Vagina (tissue), 2 donors: ENCODE data around the gene GSTM2. TPM values are rescaled to one million over a fixed set of nuclear protein-coding genes. Genes with fewer than 3 reads are reported as not detected.

Experiments
- DNase-seq, 2 donors: peaks; one replicate each; pipeline ENCODE4 v3.0.0-alpha.2; 2017; ENCODE audit errors: extremely low spot score in 2 of 2
- H3K27ac ChIP-seq: fragments of 200-600 bp; sonication (generic); one replicate; pipeline ENCODE4 v1.5.1; 2019
- H3K27me3 ChIP-seq: fragments of 200-600 bp; sonication (generic); one replicate; pipeline ENCODE4 v1.5.1; 2019
- H3K36me3 ChIP-seq, 2 donors: fragments of 200-600 bp; sonication (generic); one replicate each; pipeline ENCODE4 v1.5.1; 2017 to 2019
- H3K4me1 ChIP-seq: fragments of 200-600 bp; sonication (generic); one replicate; pipeline ENCODE4 v1.5.1; 2019
- H3K4me3 ChIP-seq, 2 donors: fragments of 200-600 bp; sonication (generic); 1 replicate in 1 of 2; 2 replicates in 1 of 2; pipeline ENCODE4 v1.5.1; 2016 to 2019
- H3K9me3 ChIP-seq: fragments of 200-600 bp; sonication (generic); one replicate; pipeline ENCODE4 v1.5.1; 2019
- POLR2A ChIP-seq, 2 donors: fragments of 450-650 bp; IDR thresholded peaks; one replicate each; pipeline ENCODE4 v1.6.1; 2017; ENCODE audit warnings: antibody characterized with exemption in 2 of 2, mild to moderate bottlenecking in 2 of 2, moderate library complexity in 2 of 2
- POLR2AphosphoS5 ChIP-seq, 2 donors: sonication (generic); formaldehyde crosslinking; IDR thresholded peaks; one replicate each; pipeline ENCODE4 v1.9.0; 2017; ENCODE audit warnings: antibody characterized with exemption in 2 of 2, mild to moderate bottlenecking in 2 of 2, low read depth in 1 of 2; ENCODE audit not compliant: insufficient read depth in 1 of 2
- intact Hi-C: fragments of 100-400 bp; cut with DNase I; formaldehyde crosslinking; loops from one replicate; pipeline ENCODE4 v1.15.1; 2023
- total RNA-seq: library from RNA; depleted of rRNA; stranded (reverse); fragments of >200 nt; gene quantifications from one replicate; pipeline ENCODE4 v1.2.3, GENCODE V29; 2016
- TF ChIP-seq, protein P1 (sequence below), 3 experiments: fragments of 450-650 bp in 2 of 3; fragments of 200-600 bp in 1 of 3; sonication (generic) in 1 of 3; IDR thresholded peaks; one replicate each; pipeline ENCODE4 v1.5.1; 2017 to 2019; ENCODE audit warnings: antibody characterized with exemption in 3 of 3, mild to moderate bottlenecking in 2 of 3, moderate library complexity in 2 of 3

The GSTM2 gene
- total RNA-seq, 1 donor from 2014 or later, result 130 TPM

DNA sequence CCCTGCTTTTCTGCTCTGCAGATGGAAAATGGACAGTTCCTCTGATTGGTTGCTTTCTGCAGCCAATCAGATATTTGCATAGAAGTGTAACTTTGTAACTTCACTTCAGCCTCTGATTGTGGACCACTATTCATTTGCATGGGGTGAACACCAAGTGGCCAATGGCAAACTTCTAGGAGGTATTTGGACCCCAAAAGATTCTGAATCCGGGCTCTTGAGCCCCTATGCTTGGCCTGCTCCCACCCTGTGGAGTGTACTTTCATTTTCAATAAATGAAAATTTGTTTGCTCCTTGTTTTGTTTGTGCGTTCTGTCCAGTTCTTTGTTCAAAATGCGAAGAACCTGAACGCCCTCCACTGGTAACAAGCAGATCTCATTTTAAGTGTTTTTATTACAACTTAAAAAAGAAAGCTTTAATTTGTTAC is 18.4 kb upstream of the GSTM2 start:
- Histone ChIP-seq H3K27ac (peak overlapping the region; percentile 57), H3K9me3 (no peaks in the 10 kb centered on the region), H3K4me1 (peaks cover under 1% of the 10 kb centered on the region), H3K27me3 (no peaks in the 10 kb centered on the region), H3K36me3 (no peaks in the 10 kb centered on the region), H3K4me3 (peak overlapping the region; percentile 28 to 40)
- TF ChIP-seq POLR2AphosphoS5 (IDR thresholded peaks at IDR 0.05; ENCODE audit: insufficient read depth in 1 of 2, low read depth in 1 of 2) (no peak), POLR2A (IDR thresholded peaks at IDR 0.05) (no peak)
- TF ChIP-seq, protein P1, sequence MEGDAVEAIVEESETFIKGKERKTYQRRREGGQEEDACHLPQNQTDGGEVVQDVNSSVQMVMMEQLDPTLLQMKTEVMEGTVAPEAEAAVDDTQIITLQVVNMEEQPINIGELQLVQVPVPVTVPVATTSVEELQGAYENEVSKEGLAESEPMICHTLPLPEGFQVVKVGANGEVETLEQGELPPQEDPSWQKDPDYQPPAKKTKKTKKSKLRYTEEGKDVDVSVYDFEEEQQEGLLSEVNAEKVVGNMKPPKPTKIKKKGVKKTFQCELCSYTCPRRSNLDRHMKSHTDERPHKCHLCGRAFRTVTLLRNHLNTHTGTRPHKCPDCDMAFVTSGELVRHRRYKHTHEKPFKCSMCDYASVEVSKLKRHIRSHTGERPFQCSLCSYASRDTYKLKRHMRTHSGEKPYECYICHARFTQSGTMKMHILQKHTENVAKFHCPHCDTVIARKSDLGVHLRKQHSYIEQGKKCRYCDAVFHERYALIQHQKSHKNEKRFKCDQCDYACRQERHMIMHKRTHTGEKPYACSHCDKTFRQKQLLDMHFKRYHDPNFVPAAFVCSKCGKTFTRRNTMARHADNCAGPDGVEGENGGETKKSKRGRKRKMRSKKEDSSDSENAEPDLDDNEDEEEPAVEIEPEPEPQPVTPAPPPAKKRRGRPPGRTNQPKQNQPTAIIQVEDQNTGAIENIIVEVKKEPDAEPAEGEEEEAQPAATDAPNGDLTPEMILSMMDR (IDR thresholded peaks at IDR 0.05), result peak in 2 of 3 experiments; percentile 31 to 55
- DNase-seq, result peak in 1 of 2 donors; percentile 78
- intact Hi-C loops, result no loop called here

DNA sequence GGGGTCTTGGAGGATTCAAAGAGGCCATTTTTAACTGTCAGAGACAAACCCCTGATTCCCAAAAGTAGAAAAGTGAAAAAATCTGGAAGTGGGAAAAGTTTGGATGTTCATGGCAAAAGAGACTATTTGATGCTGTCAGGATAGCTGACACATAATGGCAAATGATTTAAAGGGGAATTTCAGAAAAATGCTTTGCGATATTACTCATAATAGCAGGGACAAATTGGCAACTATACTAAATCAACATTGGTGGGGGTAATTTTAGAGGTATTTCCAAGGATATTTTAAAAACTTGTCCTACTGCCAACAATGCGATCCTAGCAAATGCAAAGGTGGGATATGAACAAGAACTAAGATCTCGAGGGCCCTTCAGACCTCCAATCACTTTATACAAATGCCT is 17.2 kb upstream of the GSTM2 start:
- H3K4me1 ChIP-seq, result peaks cover 11% of the 10 kb centered on the region
- H3K36me3 ChIP-seq, result no peaks in the 10 kb centered on the region
- H3K4me3 ChIP-seq, result no peak overlapping the region
- no peak overlapping the region for H3K27ac ChIP-seq
- intact Hi-C loops, result no loop called here
- no peaks in the 10 kb centered on the region for H3K9me3 ChIP-seq
- no peak for DNase-seq
- H3K27me3 ChIP-seq, result no peaks in the 10 kb centered on the region
- no peak for TF ChIP-seq POLR2AphosphoS5 (IDR thresholded peaks at IDR 0.05; ENCODE audit: insufficient read depth in 1 of 2, low read depth in 1 of 2)
- no peak for TF ChIP-seq POLR2A (IDR thresholded peaks at IDR 0.05)
- TF ChIP-seq, protein P1 (IDR thresholded peaks at IDR 0.05), result no peak

DNA sequence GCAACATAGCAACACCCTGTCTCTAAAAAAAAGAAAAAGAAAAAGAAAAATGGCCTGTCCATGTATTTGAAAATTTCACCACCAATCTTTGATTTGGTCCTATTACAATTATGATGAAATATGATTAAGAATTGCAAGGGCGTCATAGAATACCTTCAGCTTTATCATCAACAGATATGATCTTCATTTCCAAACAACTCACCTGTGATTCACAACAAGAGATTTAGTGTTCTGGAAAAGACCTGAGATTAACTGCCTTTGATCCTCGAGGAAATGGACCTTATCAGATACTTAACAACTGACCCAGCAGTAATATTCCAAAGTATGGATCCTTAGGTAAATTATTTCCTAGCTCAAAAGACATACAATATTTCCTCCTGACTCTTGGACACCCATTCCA is 15.5 kb upstream of the GSTM2 start:
- Histone ChIP-seq H3K36me3 (no peaks in the 10 kb centered on the region), H3K27ac (no peak overlapping the region), H3K9me3 (no peaks in the 10 kb centered on the region), H3K4me3 (no peak overlapping the region), H3K27me3 (no peaks in the 10 kb centered on the region), H3K4me1 (peaks cover 20% of the 10 kb centered on the region)
- no peak for DNase-seq
- intact Hi-C loops, result no loop called here
- TF ChIP-seq, protein P1 (IDR thresholded peaks at IDR 0.05), result no peak
- TF ChIP-seq POLR2AphosphoS5 (IDR thresholded peaks at IDR 0.05; ENCODE audit: insufficient read depth in 1 of 2, low read depth in 1 of 2), result no peak
- TF ChIP-seq POLR2A (IDR thresholded peaks at IDR 0.05), result no peak

GRCh38 chr1:109653306-109653705 is 14.6 kb upstream of the GSTM2 start:
- H3K4me3 ChIP-seq, result no peak overlapping the region
- H3K27me3 ChIP-seq, result no peaks in the 10 kb centered on the region
- intact Hi-C loops, result no loop called here
- TF ChIP-seq POLR2AphosphoS5 (IDR thresholded peaks at IDR 0.05; ENCODE audit: insufficient read depth in 1 of 2, low read depth in 1 of 2), result no peak
- TF ChIP-seq, protein P1 (IDR thresholded peaks at IDR 0.05), result no peak
- no peak for TF ChIP-seq POLR2A (IDR thresholded peaks at IDR 0.05)
- no peak overlapping the region for H3K27ac ChIP-seq
- H3K4me1 ChIP-seq, result peaks cover 20% of the 10 kb centered on the region
- no peak for DNase-seq
- no peaks in the 10 kb centered on the region for H3K36me3 ChIP-seq
- no peaks in the 10 kb centered on the region for H3K9me3 ChIP-seq

DNA sequence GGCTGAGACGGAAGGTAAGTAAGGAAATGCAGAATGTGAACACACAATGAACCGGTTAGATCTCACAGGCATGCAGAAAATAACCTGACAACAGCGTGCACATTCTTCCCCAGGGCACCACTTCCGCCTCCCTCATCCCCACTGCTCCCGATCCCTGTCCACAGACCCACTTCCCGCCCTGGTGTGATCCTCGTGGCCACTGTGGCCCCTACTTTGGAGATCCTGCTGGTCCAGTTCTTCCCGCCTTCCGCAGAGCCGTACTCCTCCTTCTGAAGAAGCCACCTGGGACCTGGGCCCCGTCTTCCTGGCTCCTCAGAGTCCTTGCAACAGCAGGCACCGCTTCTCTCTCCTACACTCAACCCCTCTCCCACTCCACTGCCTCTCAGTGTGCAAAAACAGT is 13.3 kb upstream of the GSTM2 start:
- Histone ChIP-seq H3K9me3 (no peaks in the 10 kb centered on the region), H3K36me3 (peaks cover 0 to 2% of the 10 kb centered on the region in 2 donors), H3K4me3 (no peak overlapping the region), H3K27me3 (no peaks in the 10 kb centered on the region), H3K4me1 (peaks cover 20% of the 10 kb centered on the region), H3K27ac (no peak overlapping the region)
- intact Hi-C loops, result no loop called here
- TF ChIP-seq, protein P1 (IDR thresholded peaks at IDR 0.05), result no peak
- TF ChIP-seq POLR2AphosphoS5 (IDR thresholded peaks at IDR 0.05; ENCODE audit: insufficient read depth in 1 of 2, low read depth in 1 of 2) (no peak), POLR2A (IDR thresholded peaks at IDR 0.05) (no peak)
- DNase-seq, result peak in 1 of 2 donors; percentile 70
